ENCODE results near the gene ATRNL1. TPM values are rescaled to one million over a fixed set of nuclear protein-coding genes. Genes with fewer than 3 reads are reported as not detected.

The ATRNL1 gene
- total RNA-seq, 1 donor from 2014 or later: 15.5 TPM

GRCh38 chr10:115951242-115951641 lies 858.1 kb downstream of the ATRNL1 start:
- H3K36me3 ChIP-seq: no peaks in the 10 kb centered on the region
- DNase-seq (ENCODE audit: extremely low spot score in 2 of 2): no peak
- intact Hi-C loops (cut with DNase I): no loop called here
- no peak for TF ChIP-seq POLR2AphosphoS5 (IDR thresholded peaks at IDR 0.05; ENCODE audit: insufficient read depth in 1 of 2, low read depth in 1 of 2)
- no peak for TF ChIP-seq POLR2A (IDR thresholded peaks at IDR 0.05)
- no peak for TF ChIP-seq CTCF (IDR thresholded peaks at IDR 0.05)
- no peaks in the 10 kb centered on the region for H3K27me3 ChIP-seq
- H3K9me3 ChIP-seq: no peaks in the 10 kb centered on the region
- no peak overlapping the region for H3K27ac ChIP-seq
- no peak overlapping the region for H3K4me3 ChIP-seq
- no peaks in the 10 kb centered on the region for H3K4me1 ChIP-seq

DNA sequence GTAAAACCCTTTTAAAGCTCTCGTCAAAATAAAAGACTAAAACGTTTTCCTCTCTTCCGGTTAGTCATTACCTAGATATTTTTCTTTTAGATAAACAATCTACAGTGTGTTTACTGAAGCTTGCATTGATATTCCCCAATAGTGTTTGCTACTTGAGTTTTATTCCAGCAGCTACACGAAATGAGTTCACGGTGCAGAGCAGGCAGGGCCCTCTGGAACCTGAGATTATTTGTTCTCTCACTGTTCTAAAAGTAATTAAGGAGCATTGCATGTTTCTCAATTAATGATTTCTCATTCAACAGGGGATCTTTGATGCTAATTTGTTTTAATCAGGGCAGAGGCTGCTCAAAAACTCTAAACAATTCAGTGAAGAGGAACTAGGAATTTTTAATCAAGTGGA lies 860.1 kb downstream of the ATRNL1 start:
- Histone ChIP-seq H3K9me3 (no peaks in the 10 kb centered on the region), H3K27me3 (no peaks in the 10 kb centered on the region), H3K27ac (no peak overlapping the region), H3K36me3 (no peaks in the 10 kb centered on the region), H3K4me3 (no peak overlapping the region), H3K4me1 (no peaks in the 10 kb centered on the region)
- no peak for DNase-seq (ENCODE audit: extremely low spot score in 2 of 2)
- no peak for TF ChIP-seq POLR2A (IDR thresholded peaks at IDR 0.05)
- TF ChIP-seq POLR2AphosphoS5 (IDR thresholded peaks at IDR 0.05; ENCODE audit: insufficient read depth in 1 of 2, low read depth in 1 of 2): no peak
- TF ChIP-seq CTCF (IDR thresholded peaks at IDR 0.05): no peak
- intact Hi-C loops (cut with DNase I): no loop called here

DNA sequence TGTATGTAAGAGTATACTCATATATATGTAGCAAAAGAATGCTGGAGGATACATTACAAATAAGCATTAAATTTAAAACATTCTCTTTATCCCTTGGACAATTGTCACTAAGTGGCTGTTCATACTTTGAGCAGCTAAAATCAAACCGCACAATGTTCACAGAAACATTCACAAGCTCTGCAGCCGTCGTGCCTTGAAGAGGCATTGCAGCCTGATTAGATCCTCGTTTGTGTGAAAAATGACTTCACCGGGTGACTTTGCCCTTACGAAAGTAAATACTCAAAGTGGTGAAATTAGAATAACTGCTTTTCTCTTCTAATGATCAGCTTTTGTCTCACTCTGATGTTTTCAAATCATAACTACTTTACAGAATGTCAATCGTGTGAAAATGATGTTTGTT lies 860.8 kb downstream of the ATRNL1 start:
- H3K4me3 ChIP-seq: no peak overlapping the region
- TF ChIP-seq POLR2A (IDR thresholded peaks at IDR 0.05) (no peak), POLR2AphosphoS5 (IDR thresholded peaks at IDR 0.05; ENCODE audit: insufficient read depth in 1 of 2, low read depth in 1 of 2) (no peak), CTCF (IDR thresholded peaks at IDR 0.05) (no peak)
- intact Hi-C loops (cut with DNase I): no loop called here
- no peaks in the 10 kb centered on the region for H3K4me1 ChIP-seq
- H3K27ac ChIP-seq: no peak overlapping the region
- no peaks in the 10 kb centered on the region for H3K9me3 ChIP-seq
- H3K36me3 ChIP-seq: no peaks in the 10 kb centered on the region
- DNase-seq (ENCODE audit: extremely low spot score in 2 of 2): no peak
- H3K27me3 ChIP-seq: no peaks in the 10 kb centered on the region

- TF ChIP-seq POLR2AphosphoS5 (IDR thresholded peaks at IDR 0.05; ENCODE audit: insufficient read depth in 1 of 2, low read depth in 1 of 2) (no peak), POLR2A (IDR thresholded peaks at IDR 0.05) (no peak), CTCF (IDR thresholded peaks at IDR 0.05) (no peak)
- H3K36me3 ChIP-seq: no peaks in the 10 kb centered on the region
- H3K27ac ChIP-seq: no peak overlapping the region
- no peaks in the 10 kb centered on the region for H3K27me3 ChIP-seq
- DNase-seq (ENCODE audit: extremely low spot score in 2 of 2): no peak
- no peak overlapping the region for H3K4me3 ChIP-seq
- no peaks in the 10 kb centered on the region for H3K9me3 ChIP-seq
- H3K4me1 ChIP-seq: no peaks in the 10 kb centered on the region
- intact Hi-C loops (cut with DNase I): no loop called here
Measured at GRCh38 chr10:115956225-115957011, 863.3 kb downstream of the ATRNL1 start.

GRCh38 chr10:115957012-115957399 lies 863.8 kb downstream of the ATRNL1 start:
- H3K4me1 ChIP-seq: no peaks in the 10 kb centered on the region
- intact Hi-C loops (cut with DNase I): no loop called here
- TF ChIP-seq CTCF (IDR thresholded peaks at IDR 0.05) (no peak), POLR2A (IDR thresholded peaks at IDR 0.05) (no peak), POLR2AphosphoS5 (IDR thresholded peaks at IDR 0.05; ENCODE audit: insufficient read depth in 1 of 2, low read depth in 1 of 2) (no peak)
- no peak overlapping the region for H3K4me3 ChIP-seq
- H3K36me3 ChIP-seq: no peaks in the 10 kb centered on the region
- DNase-seq (ENCODE audit: extremely low spot score in 2 of 2): no peak
- no peak overlapping the region for H3K27ac ChIP-seq
- no peaks in the 10 kb centered on the region for H3K9me3 ChIP-seq
- no peaks in the 10 kb centered on the region for H3K27me3 ChIP-seq
